Measurements from ENCODE around the gene TBL1XR1. TPM values are rescaled to one million over a fixed set of nuclear protein-coding genes. Genes with fewer than 3 reads are reported as not detected.

Gene TBL1XR1
- total and polyA plus RNA-seq, 2 of the 13 experiments (the other 11 are each of a cell fraction or from before 2014, with no cell fraction given): 57.7 to 62.5 TPM

- peak; percentile 38 for TF ChIP-seq CTCF (CRISPR knock-in tag; IDR thresholded peaks at IDR 0.05)
Measured at GRCh38 chr3:177050501-177051237, 146.6 kb downstream of the TBL1XR1 start (continued).

- H3K9me3 ChIP-seq (ENCODE audit: low read length): no peaks in the 10 kb centered on the region
- no peaks in the 10 kb centered on the region for H3K27me3 ChIP-seq (ENCODE audit: control insufficient read depth in 1 of 2, insufficient read depth in 2 of 2, low read length in 2 of 2)
- H3K4me1 ChIP-seq (ENCODE audit: insufficient read depth, low read length): no peaks in the 10 kb centered on the region
- no peaks in the 10 kb centered on the region for H4K20me1 ChIP-seq (ENCODE audit: insufficient read depth, low read length)
- TF ChIP-seq ZFP36L2 (CRISPR knock-in tag; IDR thresholded peaks at IDR 0.05): no peak
- no TSS peak for BruUV-seq (replicated peaks)
- no peak overlapping the region for H3K9ac ChIP-seq (ENCODE audit: insufficient read depth, low read depth, low read length)
- no peaks in the 10 kb centered on the region for H3K79me2 ChIP-seq (ENCODE audit: insufficient read depth, low read length)
- H2AFZ ChIP-seq (ENCODE audit: low read length): no peak overlapping the region
- no peak overlapping the region for H3K4me2 ChIP-seq (ENCODE audit: low read depth, low read length)
- 90% methylated on average over 2 of the region's 2 CpGs for WGBS (ENCODE audit: low lambda C conversion rate)
- ChIA-PET POLR2A (no interaction called here), CTCF (ENCODE audit: low intra/inter-chr PET ratio, low total read pairs) (no interaction called here)
- no peak overlapping the region for H3K27ac ChIP-seq (ENCODE audit: extremely low read length, insufficient read depth, low read length)
- H3K4me3 ChIP-seq (replicated peaks in 1 of 3; ENCODE audit: insufficient read depth in 1 of 3, low read depth in 2 of 3, low read length in 3 of 3): no peak overlapping the region
- H3K36me3 ChIP-seq (replicated peaks in 1 of 2; ENCODE audit: control insufficient read depth in 1 of 2, insufficient read depth in 2 of 2, low read length in 2 of 2): peaks cover 19 to 71% of the 10 kb centered on the region in 2 experiments
- FAIRE-seq (no peak), ATAC-seq (no peak), DNase-seq (ENCODE audit: low spot score) (no peak)
- intact Hi-C loops (cut with micrococcal nuclease; ENCODE audit: unreplicated experiment) (no loop called here), in situ Hi-C loops (cut with HindIII; ENCODE audit: extremely low pct_ligation_motif_present, low pct_unique_long_range_greater_than_20kb) (no loop called here)
Measured at GRCh38 chr3:177045767-177046166, 151.5 kb downstream of the TBL1XR1 start.

- intact Hi-C loops (cut with micrococcal nuclease; ENCODE audit: unreplicated experiment) (no loop called here), in situ Hi-C loops (cut with HindIII; ENCODE audit: extremely low pct_ligation_motif_present, low pct_unique_long_range_greater_than_20kb) (no loop called here)
- H3K4me1 ChIP-seq (ENCODE audit: insufficient read depth, low read length): no peaks in the 10 kb centered on the region
- BruUV-seq (replicated peaks): no TSS peak
- no peaks in the 10 kb centered on the region for H3K9me3 ChIP-seq (ENCODE audit: low read length)
- peaks cover 17 to 68% of the 10 kb centered on the region in 2 experiments for H3K36me3 ChIP-seq (replicated peaks in 1 of 2; ENCODE audit: control insufficient read depth in 1 of 2, insufficient read depth in 2 of 2, low read length in 2 of 2)
- POLR2A ChIA-PET: no interaction called here
- H3K9ac ChIP-seq (ENCODE audit: insufficient read depth, low read depth, low read length): no peak overlapping the region
- 94% methylated on average over 7 of the region's 7 CpGs for WGBS (ENCODE audit: low lambda C conversion rate)
- H3K27ac ChIP-seq (ENCODE audit: extremely low read length, insufficient read depth, low read length): no peak overlapping the region
- H2AFZ ChIP-seq (ENCODE audit: low read length): no peak overlapping the region
- ATAC-seq: no peak
- H3K27me3 ChIP-seq (ENCODE audit: control insufficient read depth in 1 of 2, insufficient read depth in 2 of 2, low read length in 2 of 2): no peaks in the 10 kb centered on the region
- H3K4me3 ChIP-seq (replicated peaks in 1 of 3; ENCODE audit: insufficient read depth in 1 of 3, low read depth in 2 of 3, low read length in 3 of 3): no peak overlapping the region
- no peaks in the 10 kb centered on the region for H3K79me2 ChIP-seq (ENCODE audit: insufficient read depth, low read length)
- no peak for FAIRE-seq
- DNase-seq (ENCODE audit: low spot score): no peak
- H4K20me1 ChIP-seq (ENCODE audit: insufficient read depth, low read length): no peaks in the 10 kb centered on the region
- no peak overlapping the region for H3K4me2 ChIP-seq (ENCODE audit: low read depth, low read length)
- CTCF ChIA-PET (ENCODE audit: low intra/inter-chr PET ratio, low total read pairs): no interaction called here
- TF ChIP-seq ZNF772 (CRISPR knock-in tag; IDR thresholded peaks at IDR 0.05): no peak
- no peak for TF ChIP-seq ZNF446 (CRISPR knock-in tag; IDR thresholded peaks at IDR 0.05)
- TF ChIP-seq ZNF142 (CRISPR knock-in tag; IDR thresholded peaks at IDR 0.05): no peak
Measured at GRCh38 chr3:177045222-177045621, 152.1 kb downstream of the TBL1XR1 start.
